Measurements from ENCODE around the gene OGFOD2. TPM values are rescaled to one million over a fixed set of nuclear protein-coding genes. Genes with fewer than 3 reads are reported as not detected.
A peak's percentile ranks its signal among the peaks of the same experiment; 100 is the strongest.

OGFOD2 gene
- total RNA-seq, 1 experiment from 2014 or later, result 17.8 TPM

DNA sequence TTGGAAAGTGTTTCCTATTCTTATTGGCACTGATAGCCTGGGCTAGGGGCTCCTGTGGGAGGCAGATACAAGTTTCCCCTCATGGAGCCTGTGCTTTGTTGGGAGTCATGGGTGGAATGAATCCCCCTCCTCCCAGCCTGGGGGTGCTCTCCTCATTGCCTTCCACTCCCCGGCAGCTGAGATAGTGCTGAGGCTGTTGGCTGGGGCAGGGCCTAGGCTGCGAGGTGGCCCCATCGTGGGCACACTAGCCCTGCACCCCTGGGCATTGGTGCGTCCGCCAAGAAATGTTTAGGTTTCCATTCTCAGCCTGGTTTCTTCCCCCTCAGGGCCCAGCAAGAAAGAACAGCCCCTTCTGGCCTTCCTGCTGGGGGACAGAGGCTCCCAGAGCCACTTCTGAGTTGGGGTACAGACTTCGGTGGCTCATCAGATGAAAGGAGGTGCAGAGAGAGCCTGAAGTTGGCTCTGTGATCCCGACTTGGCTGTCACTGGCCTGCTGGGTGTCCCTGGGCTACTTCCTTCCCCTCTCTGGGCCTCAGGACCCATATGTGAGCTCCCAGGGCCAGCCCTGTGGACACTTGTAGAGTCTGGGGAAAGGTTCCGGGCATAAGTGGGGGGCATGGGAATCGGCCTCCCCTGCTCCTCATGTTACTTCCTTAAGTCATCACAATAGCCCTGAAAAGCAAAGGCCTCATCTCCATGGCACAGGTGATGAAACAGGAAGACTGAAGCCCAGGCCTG is 2.8 kb downstream of the OGFOD2 start:
- DNase-seq, result no peak
- Histone ChIP-seq H3K4me3 (ENCODE audit: insufficient read depth, low read depth, low read length) (no peak overlapping the region), H3K36me3 (replicated peaks; ENCODE audit: control insufficient read depth, insufficient read depth, low read length) (peaks cover 2% of the 10 kb centered on the region), H3K27me3 (ENCODE audit: control insufficient read depth, insufficient read depth, low read length) (no peaks in the 10 kb centered on the region)

- no peak overlapping the region for H3K4me3 ChIP-seq (ENCODE audit: insufficient read depth, low read depth, low read length)
- H3K27me3 ChIP-seq (ENCODE audit: control insufficient read depth, insufficient read depth, low read length), result no peaks in the 10 kb centered on the region
- no peak for DNase-seq
- H3K36me3 ChIP-seq (replicated peaks; ENCODE audit: control insufficient read depth, insufficient read depth, low read length), result peaks cover 2% of the 10 kb centered on the region
Measured at GRCh38 chr12:122978507-122978955, 3.5 kb downstream of the OGFOD2 start.

DNA sequence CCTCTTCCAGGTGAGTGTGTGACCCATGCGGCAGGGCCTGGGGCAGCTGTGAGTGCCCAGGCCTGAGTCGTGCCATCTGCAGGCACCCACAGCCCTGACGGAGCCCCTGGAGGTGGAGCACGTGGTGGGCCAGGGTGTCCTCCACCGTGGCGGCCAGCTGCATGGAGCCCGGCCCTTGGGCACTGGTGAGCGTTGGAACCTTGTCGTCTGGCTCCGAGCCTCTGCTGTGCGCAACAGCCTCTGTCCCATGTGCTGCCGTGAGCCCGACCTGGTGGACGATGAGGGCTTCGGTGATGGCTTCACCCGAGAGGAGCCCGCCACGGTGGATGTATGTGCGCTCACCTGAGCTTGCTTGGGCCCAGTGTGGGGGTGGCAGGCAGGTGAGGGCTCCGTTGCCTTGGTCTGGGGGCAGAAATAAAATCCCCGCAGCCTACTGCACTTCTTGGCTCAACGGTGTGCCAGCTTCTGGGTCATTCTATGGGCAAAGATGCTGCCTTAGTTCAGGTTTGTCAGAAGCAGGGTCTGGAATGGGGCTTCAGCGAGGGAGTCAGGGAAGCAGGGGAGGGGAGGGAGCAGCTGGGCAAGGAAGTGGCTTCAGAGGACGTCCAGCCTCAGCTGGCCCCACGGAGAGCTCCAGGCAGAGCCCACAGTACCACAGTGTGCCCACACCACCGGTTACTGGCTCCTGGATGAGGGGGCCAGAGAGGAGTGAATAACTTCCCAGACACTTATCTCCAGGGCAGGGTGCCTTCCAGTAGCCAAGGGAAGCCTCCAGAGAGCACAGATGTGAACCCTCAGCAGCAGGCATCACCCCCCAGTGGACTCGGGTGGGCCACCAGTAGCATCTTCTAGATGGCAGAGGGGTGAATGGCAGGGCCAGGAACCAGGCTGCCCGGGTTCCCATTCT is 4.2 kb downstream of the OGFOD2 start:
- no peak for DNase-seq
- peak overlapping the region; percentile 94 for H3K4me3 ChIP-seq (ENCODE audit: insufficient read depth, low read depth, low read length)

DNA sequence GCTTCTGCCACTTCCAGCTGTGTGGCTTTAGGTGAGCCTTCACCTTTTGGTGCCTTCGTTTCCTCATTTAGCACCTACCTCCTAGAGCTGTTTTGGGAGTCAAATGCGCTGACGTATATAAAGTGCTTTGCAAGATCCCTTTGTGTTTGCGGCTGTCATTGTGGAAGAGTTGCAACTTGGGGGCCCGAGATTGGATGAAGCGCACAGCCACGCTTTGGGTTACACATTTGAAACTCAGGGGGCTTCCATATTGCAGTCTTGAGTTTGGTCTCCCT is 4.8 kb downstream of the OGFOD2 start:
- Histone ChIP-seq H3K36me3 (replicated peaks; ENCODE audit: control insufficient read depth, insufficient read depth, low read length) (peaks cover 2% of the 10 kb centered on the region), H3K4me3 (ENCODE audit: insufficient read depth, low read depth, low read length) (peak overlapping the region; percentile 94), H3K27me3 (ENCODE audit: control insufficient read depth, insufficient read depth, low read length) (no peaks in the 10 kb centered on the region)
- no peak for DNase-seq

More for the DNA sequence above, 4.2 kb downstream of the OGFOD2 start:
- H3K27me3 ChIP-seq (ENCODE audit: control insufficient read depth, insufficient read depth, low read length), result no peaks in the 10 kb centered on the region
- peaks cover 2% of the 10 kb centered on the region for H3K36me3 ChIP-seq (replicated peaks; ENCODE audit: control insufficient read depth, insufficient read depth, low read length)

- H3K4me3 ChIP-seq (ENCODE audit: insufficient read depth, low read depth, low read length), result peak within 1 kb of the TSS; percentile 94
- no peaks in the 10 kb centered on the region for H3K27me3 ChIP-seq (ENCODE audit: control insufficient read depth, insufficient read depth, low read length)
- DNase-seq, result peak; percentile 93
- H3K36me3 ChIP-seq (replicated peaks; ENCODE audit: control insufficient read depth, insufficient read depth, low read length), result peaks cover 2% of the 10 kb centered on the region
Measured at GRCh38 chr12:122980183-122981035, 5.4 kb downstream of the OGFOD2 start, which contains the start of gene ARL6IP4. Gene ARL6IP4, plus strand, starts transcription at chr12:122980681. Its CDS starts 459 bp downstream, at chr12:122981140.

GRCh38 chr12:122981036-122981471 is 6.0 kb downstream of the OGFOD2 start:
- Histone ChIP-seq H3K36me3 (replicated peaks; ENCODE audit: control insufficient read depth, insufficient read depth, low read length) (peaks cover 2% of the 10 kb centered on the region), H3K27me3 (ENCODE audit: control insufficient read depth, insufficient read depth, low read length) (no peaks in the 10 kb centered on the region), H3K4me3 (ENCODE audit: insufficient read depth, low read depth, low read length) (peak overlapping the region; percentile 94)
- DNase-seq, result peak; percentile 81

DNA sequence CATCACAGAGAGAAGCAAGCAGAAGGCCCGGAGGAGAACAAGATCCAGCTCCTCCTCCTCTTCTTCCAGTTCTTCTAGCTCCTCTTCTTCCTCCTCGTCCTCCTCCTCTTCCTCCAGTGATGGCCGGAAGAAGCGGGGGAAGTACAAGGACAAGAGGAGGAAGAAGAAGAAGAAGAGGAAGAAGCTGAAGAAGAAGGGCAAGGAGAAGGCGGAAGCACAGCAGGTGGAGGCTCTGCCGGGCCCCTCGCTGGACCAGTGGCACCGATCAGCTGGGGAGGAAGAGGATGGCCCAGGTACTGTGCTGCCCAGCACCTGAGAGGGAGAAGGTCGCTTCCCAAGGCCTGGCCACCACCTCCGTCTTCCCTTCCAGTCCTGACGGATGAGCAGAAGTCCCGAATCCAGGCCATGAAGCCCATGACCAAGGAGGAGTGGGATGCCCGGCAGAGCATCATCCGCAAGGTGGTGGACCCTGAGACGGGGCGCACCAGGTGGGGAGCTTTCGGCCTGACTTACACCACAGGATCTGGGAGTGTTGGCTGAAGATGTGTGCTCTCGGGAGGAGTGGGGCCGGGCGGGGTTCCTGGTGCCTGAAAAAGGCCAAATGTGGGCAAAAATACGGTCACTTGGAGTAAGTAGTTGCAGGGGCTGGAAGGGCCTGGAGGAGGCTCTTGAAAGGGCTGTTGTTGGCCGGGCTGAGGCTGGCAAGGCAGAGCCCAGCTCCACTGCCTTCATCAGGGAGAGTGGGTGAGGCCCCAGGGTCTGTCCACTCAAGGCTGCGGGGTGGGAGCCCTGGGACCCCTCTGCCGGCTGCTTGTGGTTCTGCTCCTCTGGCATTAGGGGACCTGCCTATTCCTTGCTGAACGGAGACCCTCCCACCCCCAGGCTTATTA is 6.8 kb downstream of the OGFOD2 start:
- Histone ChIP-seq H3K27me3 (ENCODE audit: control insufficient read depth, insufficient read depth, low read length) (no peaks in the 10 kb centered on the region), H3K4me3 (ENCODE audit: insufficient read depth, low read depth, low read length) (peak overlapping the region; percentile 94), H3K36me3 (replicated peaks; ENCODE audit: control insufficient read depth, insufficient read depth, low read length) (peaks cover 2% of the 10 kb centered on the region)
- DNase-seq, result no peak

DNA sequence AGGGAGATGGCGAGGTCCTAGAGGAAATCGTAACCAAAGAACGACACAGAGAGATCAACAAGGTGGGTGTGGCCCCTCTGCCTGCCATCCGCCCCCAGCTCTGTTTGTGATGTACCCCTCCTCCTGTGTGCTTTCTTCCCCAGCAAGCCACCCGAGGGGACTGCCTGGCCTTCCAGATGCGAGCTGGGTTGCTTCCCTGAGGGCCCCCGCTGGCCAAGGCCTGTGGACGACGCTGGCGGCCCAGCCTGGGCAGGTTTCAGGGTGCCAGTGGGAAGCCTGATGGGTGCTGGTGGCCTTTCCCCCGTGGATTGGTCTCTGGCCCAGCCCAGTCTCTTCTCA is 7.4 kb downstream of the OGFOD2 start:
- no peak overlapping the region for H3K4me3 ChIP-seq (ENCODE audit: insufficient read depth, low read depth, low read length)
- H3K27me3 ChIP-seq (ENCODE audit: control insufficient read depth, insufficient read depth, low read length), result no peaks in the 10 kb centered on the region
- H3K36me3 ChIP-seq (replicated peaks; ENCODE audit: control insufficient read depth, insufficient read depth, low read length), result peaks cover 2% of the 10 kb centered on the region
- no peak for DNase-seq

GRCh38 chr12:122982963-122983788 is 8.1 kb downstream of the OGFOD2 start:
- DNase-seq, result no peak

DNA sequence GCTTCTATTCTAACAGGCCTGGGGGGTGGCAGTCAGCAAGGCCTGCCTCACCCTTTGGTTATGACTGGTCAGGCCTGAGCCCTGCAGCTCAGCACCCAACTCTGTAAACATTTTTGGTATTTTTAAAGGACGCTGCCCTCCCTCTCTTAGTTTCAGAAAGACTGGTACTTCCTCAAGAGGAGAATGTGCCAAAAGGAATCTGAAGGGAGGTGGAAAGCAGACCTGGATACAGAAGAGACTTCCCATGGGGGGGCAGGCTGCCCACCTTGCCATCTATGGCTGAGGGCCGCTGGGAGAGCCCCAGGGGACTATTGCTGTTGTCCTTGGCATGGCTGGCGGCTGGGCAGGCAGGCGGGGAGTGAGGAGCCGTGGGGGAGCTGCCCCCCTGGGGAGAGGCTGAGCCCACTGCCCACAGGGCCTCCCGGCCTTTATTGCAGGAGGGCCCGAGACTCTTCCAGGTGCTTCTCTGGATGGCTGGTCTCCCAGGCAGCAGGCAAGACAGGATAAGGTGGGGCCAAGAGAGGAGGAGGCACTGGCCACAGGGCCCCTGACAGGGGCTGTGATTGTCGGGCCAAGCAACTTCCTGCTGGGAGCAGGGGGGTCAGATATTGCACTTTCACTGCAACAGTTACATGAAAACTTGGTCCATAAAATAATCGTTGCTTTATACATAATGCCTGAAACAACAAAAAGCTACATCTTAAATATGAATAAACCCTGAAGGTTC is 8.9 kb downstream of the OGFOD2 start:
- Histone ChIP-seq H3K27me3 (ENCODE audit: control insufficient read depth, insufficient read depth, low read length) (no peaks in the 10 kb centered on the region), H3K36me3 (replicated peaks; ENCODE audit: control insufficient read depth, insufficient read depth, low read length) (peaks cover 2% of the 10 kb centered on the region), H3K4me3 (ENCODE audit: insufficient read depth, low read depth, low read length) (no peak overlapping the region)
- DNase-seq, result peak; percentile 73

More at GRCh38 chr12:122982963-122983788, 8.1 kb downstream of the OGFOD2 start:
- no peaks in the 10 kb centered on the region for H3K27me3 ChIP-seq (ENCODE audit: control insufficient read depth, insufficient read depth, low read length)
- no peak overlapping the region for H3K4me3 ChIP-seq (ENCODE audit: insufficient read depth, low read depth, low read length)
- peaks cover 2% of the 10 kb centered on the region for H3K36me3 ChIP-seq (replicated peaks; ENCODE audit: control insufficient read depth, insufficient read depth, low read length)

GRCh38 chr12:122984612-122985337 is 9.7 kb downstream of the OGFOD2 start:
- H3K4me3 ChIP-seq (ENCODE audit: insufficient read depth, low read depth, low read length), result no peak overlapping the region
- H3K27me3 ChIP-seq (ENCODE audit: control insufficient read depth, insufficient read depth, low read length), result no peaks in the 10 kb centered on the region
- peaks cover 2% of the 10 kb centered on the region for H3K36me3 ChIP-seq (replicated peaks; ENCODE audit: control insufficient read depth, insufficient read depth, low read length)
- no peak for DNase-seq

Data from H7 (cell line).